HK-2 (cell line): ENCODE measurements around the gene AMOTL1.
"Not testable (repeated sequence)": the region's sequence is repeated elsewhere in the genome, so short reads cannot be mapped to it uniquely, and the experiment has no call there.

Experiments
- DNase-seq: peaks from one replicate; pipeline ENCODE4 v3.0.0-alpha.2; 2018; ENCODE audit not compliant: unreplicated experiment

AMOTL1 gene

DNA sequence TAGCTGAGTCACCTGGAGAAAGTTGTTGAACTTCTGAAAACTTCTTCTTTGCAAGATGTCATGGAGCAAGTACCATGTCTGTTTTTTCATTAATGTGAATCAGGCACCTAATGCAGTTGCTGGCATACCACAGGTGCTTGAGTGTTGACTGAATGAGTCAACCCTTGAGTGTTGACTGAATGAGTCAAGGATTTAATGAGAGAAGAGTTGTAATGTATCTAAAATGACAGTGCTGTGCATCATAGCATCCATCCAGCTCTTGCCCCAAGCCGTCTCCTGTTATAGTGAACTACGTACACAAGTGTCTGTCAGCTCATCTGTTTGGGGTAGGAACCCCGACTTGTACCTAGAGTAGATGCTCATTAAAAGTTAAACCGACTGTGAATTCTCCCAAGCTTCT, 112.1 kb downstream of the AMOTL1 start:
- DNase-seq = peak; percentile 23

DNA sequence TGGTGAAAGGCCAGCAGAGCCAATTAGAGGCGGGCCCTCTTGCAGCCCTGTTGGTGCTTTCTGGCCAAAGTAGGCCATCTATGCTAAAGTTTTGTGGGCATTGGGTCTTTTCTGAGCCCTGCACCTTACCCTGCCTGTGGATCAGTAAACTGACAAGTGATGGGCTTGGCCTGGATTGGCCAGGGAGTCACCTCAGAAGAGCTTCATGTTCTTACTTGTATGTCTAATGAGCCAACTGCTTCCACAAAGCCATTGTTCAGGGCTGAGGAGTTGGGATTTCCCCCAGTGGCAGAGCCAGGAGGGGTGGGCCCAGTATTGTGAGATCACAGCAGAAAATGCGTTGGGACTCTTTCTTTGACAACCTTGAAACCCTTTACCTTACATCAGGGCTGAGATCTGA, 114.8 kb downstream of the AMOTL1 start:
- no peak for DNase-seq

DNA sequence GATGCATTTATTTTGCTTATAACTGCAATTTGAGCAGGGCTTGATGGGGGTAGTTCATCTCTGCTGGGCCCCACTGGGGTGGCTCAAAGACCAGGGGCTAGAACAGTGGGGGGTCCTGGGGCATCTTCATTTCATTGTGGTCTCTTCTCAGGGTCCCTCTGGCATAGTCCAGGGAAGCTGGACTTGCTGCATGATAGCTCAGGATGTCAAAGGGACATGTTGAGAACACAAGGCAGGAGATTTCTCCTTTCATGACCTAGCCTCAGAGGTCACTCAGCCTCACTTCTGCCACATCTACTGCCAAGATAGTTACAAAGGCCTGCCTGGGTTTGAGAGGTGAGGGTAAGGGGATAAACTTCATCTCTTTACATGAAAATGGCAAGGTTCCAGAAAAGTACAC, 115.7 kb downstream of the AMOTL1 start:
- no peak for DNase-seq

DNA sequence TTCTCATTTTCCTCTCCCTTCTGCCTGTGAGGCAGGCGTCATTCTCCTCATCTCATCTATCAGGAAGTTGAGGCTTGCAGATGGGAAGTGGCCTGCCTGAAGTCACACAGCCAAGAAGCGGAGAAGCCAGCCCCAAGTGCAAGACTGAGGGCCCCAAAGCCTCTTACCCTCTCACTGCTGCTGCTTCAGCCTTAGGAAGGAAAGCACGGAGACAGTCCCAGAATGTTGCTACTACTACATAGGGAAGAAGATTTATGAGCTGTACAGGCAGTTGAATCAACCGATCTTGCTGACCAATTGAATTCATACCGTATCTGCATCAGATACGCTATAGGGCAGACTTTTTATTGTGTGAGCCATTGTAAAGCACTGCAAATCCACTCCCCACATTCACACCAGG, 116.2 kb downstream of the AMOTL1 start:
- DNase-seq = no peak

DNA sequence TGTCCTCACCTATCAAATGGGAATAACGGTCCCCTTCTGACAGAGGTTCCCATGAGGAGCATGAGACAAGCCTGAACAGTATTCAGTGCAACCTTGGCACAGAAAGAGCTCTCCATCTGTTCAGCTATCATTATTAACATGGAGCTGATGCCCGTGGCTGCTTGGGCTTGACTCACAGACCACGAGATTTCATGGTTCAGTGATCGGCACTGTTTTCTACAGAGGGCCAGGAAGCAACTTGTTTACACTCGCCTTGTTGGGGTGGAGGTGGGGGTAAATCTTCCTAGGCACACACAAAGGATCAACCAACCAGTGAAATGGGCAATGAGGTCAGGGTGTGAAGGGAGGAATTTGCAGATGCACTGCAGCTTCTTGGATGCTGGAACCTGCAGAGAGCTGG, 117.0 kb downstream of the AMOTL1 start:
- peak; percentile 36 for DNase-seq

DNA sequence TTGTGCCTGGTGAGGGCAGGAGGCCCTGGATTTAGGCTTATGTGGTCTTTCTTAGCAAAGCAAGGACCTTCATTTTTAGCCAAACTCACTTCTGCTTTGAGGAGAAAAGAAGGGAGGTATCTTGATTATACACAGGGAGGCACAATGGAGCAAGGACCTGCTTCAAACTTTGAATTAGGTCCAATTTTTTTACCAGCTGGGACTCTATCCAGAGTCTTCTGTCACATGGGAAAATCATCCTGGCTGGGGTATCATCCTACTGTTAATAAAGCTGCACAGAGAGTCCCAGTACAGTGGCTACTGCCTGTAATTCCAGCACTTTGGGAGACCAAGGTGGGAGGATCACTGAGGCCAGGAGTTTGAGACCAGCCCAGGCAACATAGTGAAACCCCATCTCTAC, 117.4 kb downstream of the AMOTL1 start:
- no peak for DNase-seq

DNA sequence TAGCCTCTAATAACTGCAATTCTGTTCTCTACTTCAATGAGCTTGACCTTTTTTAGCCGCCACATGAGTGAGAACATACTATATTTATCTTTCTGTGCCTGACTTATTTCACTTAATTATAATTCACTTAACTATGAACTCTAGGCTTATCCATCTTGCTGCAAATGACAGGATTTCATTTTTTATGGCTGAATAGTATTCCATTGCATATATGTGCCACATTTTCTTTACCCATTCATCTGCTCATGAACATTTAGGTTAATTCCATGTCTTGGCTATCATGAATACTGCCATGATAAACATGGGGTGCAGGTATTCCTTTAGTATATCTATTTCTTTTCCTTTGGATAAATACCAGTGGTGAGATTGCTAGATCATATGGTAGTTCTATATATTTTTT, 120.0 kb downstream of the AMOTL1 start:
- DNase-seq = no peak

DNA sequence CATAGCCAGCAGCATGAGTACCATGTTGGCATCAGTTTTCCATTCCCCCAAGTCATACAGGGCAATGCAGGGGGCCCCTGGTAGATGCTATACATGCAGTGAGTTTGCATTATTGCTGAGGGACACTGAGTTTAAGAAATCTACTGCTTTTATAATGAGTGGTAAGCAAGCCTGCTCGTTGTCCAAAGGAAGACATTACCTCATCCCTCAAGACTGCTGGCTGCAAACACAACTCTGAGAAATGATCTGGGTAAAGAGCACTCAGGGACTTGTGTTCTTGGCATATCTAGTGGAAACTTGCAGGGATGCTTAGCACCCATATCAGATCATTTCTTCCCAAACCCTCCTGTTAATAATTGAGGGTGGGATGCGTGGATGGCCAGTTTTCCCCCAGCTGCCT, 127.3 kb downstream of the AMOTL1 start:
- no peak for DNase-seq

DNA sequence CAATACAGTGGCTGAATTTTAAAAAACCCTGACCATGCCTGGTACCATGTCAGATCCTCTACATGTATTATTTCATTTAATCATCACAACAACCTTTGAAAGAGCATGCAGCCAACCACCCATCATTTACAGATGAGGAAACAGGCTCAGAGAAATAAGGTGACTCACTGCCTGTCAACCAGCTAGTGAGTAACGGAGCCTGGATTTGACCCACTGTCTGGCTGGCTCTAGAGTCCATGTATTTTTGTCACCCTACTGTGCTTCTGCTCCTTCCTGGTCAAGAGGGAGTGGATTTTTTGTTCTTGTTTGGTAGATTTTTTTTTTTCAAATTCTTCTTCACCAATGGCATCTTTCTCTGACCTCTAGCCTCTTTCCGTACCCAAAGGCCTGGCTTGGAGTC, 127.8 kb downstream of the AMOTL1 start:
- no peak for DNase-seq

DNA sequence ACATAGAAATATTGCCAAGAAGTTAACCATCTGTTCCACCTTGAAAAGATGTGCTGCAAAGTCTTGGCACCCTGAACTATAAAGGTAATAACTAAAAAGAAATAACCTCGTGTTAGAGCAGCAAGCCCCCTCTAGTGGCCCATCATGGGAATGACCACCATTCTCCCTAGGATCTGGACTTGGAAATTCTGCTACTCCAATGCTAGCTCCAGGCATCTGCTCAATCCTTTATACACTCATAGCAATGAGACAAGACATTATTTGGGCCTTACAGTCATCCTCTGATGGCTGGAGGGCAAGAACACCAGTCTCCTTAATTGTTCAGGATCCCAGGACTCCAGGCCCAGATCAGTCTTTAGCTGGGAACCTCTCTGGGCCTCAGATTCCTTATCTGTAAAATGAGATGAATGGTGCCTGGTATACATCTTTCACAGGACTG, 129.2 kb downstream of the AMOTL1 start:
- DNase-seq = no peak

DNA sequence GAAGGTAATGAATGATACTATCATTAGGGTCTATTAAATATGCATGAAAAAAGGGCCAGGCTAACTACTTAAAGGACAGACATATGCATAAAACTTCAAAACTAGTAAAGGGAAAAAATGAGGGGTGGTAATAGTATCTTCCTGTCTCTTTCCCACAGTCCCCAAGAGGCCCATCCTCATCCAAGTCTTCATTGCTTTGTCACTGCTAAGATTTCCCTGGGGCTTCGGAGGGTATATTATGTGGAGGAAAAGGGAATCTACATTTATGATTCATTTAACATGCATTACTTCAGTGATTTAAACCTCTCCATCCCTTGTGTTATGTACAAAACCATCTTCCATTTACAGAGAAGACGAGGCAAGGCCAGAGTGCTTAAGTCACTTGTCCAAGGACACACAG, 139.1 kb downstream of the AMOTL1 start:
- no peak for DNase-seq

DNA sequence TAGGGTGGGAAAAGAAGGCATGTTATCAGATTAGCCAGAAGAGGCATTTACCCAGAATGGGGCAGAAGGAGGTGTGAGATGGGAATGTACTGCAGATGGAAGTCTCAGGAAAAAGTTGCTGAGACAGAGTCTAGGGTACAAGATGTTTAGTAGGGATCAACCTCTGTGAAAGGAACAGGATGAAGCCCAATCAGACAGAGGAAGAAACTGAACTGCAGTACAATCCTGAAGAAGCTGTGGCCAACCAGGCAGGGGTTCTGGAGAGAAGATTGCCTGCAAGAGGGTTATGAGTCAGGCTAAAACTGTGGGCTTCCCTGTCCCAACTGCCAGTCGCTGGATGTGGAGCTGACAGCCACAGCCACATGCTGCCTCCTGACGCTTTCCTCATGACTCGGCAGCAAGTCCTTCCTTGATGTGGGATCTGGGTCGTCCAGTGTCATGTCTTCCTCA, 141.2 kb downstream of the AMOTL1 start:
- DNase-seq = no peak

DNA sequence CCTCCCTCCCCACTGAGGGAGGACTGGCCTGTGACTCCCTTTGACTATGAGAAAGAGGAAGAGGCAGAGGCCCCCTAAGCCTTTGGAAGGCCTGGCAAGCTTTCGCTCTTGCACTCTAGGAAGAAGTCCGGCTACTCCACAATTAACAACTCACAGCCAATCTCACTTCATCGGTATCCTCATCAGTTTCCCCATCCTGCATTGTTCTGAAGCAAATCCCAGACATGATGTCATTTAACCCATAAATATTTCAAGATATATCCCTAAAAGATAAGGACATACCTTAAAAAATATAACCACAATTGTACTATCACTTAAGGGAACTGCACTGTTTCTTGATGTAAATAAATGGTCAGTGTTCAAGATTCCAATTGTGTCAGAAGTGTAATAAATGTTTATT, 142.1 kb downstream of the AMOTL1 start:
- DNase-seq = no peak

DNA sequence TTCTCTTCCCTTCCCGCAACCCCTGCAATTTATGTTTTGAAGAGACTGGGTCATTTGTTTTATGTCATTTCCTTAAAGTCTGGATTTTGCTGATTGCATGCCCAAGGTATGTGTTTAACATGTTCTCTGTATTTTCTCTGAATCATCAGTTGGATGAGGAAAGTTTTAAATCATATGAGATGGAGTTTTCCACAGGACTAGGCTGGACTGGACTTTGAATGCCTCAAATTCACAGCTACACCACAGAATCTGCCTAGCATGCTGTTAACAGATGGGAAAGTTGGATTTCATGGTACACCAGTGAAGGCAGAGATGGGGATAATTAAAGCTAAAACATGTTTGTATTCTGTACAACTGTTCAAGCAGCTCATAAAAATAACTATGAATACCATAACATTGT, 142.6 kb downstream of the AMOTL1 start:
- no peak for DNase-seq

DNA sequence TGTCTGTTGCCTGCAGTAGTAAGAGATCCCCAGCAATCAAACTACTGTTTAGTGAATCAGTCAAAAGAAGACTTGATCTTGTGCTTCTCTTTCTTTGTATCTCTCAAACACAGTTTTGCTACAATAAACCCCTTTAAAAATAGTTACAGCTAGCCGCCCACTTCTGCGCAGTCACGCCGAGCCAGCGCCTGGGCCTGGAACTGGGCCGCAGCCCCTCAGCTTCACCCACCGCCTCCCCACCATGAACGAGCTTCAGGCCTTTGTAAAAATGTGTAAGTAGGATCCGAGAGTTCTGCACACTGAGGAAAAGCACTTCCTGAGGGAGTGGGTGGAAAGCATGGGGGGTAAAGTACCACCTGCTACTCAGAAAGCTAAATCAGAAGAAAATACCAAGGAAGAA, 144.7 kb downstream of the AMOTL1 start:
- no peak for DNase-seq

DNA sequence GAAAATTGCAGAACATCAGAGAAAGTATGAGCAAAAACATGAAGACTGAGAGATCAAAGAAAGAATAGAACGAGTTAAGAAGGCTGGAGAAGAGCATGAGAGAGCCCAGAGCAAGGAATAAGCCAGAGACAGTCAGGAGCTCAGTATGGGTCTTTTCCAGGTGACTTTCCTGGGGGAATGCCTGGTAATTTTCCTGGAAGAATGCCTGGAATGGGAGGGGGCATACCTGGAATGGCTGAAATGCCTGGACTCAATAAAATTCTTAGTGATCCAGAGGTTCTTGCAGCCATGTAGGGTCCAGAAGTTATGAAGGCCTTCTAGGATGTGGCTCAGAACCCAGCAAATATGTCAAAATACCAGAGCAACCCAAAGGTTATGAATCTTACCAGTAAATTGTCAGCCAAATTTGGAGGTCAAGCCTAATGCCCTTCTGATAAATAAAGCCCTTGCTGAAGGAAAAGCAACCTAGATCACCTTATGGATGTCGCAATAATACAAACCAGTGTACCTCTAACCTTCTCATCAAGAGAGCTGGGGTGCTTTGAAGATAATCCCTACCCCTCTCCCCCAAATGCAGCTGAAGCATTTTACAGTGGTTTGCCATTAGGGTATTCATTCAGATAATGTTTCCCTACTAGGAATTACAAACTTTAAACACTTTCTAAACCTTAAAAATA, 145.7 kb downstream of the AMOTL1 start:
- not testable (repeated sequence) for DNase-seq

DNA sequence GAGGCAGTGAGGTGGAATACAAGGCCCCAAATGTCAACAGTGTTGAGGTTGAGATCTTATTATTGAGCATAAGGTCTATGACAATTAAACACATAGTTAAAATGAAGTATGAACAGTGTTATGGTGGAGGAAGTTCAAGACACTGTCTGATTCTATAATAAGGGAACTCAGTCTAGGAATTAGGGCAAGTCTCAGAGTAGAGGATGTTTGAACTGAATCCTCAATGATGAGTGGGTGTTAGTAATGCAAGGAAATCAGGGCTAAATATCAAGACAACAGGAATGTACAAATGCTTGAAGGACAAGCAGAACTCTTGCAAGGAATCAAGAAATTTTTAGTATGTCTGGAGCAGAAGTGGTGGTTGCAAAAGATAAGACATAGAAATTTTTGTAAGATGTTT, 152.2 kb downstream of the AMOTL1 start:
- DNase-seq = no peak

DNA sequence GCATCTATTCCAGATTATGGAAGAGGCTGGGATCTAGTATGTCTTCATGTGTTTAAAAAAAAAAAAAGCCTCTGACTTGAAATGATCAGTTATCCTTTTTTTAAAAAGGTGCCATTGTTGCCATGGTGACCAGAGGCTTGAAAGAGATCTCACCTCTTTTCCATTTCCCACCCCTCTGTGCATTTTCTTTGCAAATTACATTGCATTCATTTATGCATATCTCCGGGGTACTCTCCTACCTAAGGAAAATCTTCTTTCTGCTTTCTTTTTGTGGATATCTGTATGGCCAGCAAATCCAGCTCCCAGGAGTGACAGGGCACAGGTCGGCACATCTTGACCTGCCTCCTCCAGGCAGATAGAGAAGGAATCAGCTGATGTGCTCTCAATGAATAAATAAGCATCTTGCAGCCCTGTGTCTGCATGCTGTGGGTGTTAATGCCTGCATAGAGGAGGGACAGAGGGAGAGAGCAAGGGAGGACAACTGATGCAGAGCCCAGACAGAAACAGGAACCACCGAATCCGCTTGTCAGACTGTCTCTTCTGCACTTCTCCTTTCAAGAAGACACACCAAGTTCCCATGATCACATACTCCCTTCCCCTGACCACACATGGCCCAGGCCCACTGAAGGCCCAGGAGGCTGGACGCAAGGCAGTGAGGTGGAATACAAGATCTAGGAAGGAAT, 154.3 kb downstream of the AMOTL1 start:
- no peak for DNase-seq

DNA sequence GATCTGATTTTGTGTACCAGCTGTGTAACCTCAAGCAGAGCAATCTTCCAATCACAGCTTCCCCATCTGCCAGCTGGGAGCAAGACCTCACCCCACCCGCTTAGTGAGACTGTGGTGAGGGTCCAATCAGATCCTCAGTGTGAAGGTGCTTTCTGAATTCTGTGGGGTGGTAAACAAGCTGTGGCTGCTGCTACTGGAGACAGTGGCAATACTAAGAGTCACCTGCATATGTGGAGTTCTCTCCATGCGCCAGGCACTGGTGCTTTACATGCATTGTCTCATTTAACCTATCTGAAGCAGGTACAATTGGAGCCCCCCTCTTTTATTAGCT, 154.8 kb downstream of the AMOTL1 start:
- DNase-seq = no peak

DNA sequence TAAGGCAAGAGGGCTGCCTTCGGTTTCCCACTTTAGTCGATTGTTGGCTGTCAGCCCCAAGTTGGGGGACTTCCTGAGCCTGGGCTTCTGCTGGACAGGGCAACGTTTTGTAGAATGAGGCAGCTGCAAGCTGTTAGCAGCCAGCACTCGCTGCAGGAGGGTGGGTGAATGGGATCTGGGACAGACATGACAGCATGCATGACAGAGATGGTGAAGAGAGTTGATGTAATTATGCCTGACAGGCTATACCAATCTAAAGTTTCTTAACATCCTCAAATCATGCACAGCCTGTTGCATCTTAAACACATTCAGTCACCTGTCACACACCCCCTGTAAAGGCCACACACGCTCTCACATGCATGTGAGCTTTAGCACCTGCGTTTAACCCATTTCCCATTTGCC, 156.0 kb downstream of the AMOTL1 start:
- DNase-seq = no peak

DNA sequence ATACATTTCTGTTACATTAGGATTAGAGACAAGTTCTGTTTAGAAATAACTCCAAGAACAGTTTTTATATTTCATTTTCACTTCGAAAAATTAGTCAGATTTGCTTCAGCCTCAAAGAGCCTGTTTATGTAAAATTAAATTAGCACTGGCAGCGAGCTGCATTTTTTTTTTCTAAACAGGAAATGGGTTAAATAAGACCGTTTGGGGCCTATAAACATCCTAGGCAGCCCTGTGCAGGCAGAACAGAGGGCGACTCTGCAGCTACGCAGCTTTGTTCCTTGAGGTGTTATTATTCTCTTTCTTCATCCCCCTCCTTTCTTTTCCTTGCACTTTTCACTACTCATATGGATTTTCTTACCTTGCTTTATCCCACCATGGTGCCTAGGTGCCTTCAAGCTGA, 156.5 kb downstream of the AMOTL1 start:
- no peak for DNase-seq

DNA sequence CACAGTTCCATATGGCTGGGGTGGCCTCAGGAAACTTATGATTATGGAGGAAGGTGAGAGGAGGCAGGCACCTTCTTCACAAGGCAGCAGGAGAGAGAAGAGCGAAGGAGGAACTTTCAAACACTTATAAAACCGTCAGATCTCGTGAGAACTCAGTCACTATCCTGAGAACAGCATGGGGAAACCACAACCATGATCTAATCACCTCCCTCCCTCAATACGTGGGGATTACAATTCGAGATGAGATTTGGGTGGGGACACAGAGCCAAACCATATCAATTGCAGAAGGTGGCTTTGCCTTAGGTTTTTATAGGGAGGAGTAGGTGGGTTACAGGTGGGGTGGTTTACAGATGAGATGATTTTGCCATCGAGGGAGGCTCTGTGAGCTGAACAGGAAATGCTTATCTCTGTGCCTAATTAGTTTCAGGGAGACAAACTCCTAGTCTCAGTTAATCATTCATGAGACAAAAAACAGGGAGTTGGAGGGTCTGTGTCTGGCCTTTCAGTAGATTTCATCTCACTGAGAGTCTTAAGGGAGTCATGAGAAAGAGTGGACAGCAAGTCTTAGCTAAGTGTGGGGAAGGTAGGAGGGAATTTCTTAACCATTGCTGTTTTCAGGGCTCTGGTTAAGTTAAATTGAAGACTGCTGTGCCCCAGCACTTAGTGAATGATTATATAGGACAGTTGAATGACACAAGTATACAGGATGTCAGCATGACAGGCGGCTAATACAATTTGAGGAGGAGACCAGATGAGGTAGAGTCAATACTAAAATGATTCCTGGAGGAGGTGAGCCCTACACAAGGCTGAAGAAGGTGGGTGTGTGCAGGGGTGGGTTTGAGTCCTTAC, 157.5 kb downstream of the AMOTL1 start:
- DNase-seq = no peak

DNA sequence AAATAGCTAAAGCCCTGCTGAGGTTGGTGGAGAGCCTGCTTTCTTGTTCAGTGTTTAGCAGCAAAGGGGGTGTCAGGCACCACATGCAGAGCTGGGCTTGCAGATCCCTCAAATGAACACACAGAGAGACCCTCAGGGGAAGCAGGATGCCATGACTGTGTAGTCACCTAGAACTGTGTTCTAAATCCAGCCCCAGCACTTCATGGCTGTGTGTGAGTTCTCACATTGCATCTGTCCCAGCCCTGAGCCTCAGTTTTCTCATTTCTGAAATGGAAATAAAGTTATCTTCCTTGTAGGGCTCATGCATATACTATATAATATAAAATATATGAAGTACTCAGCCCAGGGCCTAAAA, 158.1 kb downstream of the AMOTL1 start:
- no peak for DNase-seq
